Measurements from ENCODE around the gene POFUT2.
A peak's percentile ranks its signal among the peaks of the same experiment; 100 is the strongest.

Gene POFUT2

DNA sequence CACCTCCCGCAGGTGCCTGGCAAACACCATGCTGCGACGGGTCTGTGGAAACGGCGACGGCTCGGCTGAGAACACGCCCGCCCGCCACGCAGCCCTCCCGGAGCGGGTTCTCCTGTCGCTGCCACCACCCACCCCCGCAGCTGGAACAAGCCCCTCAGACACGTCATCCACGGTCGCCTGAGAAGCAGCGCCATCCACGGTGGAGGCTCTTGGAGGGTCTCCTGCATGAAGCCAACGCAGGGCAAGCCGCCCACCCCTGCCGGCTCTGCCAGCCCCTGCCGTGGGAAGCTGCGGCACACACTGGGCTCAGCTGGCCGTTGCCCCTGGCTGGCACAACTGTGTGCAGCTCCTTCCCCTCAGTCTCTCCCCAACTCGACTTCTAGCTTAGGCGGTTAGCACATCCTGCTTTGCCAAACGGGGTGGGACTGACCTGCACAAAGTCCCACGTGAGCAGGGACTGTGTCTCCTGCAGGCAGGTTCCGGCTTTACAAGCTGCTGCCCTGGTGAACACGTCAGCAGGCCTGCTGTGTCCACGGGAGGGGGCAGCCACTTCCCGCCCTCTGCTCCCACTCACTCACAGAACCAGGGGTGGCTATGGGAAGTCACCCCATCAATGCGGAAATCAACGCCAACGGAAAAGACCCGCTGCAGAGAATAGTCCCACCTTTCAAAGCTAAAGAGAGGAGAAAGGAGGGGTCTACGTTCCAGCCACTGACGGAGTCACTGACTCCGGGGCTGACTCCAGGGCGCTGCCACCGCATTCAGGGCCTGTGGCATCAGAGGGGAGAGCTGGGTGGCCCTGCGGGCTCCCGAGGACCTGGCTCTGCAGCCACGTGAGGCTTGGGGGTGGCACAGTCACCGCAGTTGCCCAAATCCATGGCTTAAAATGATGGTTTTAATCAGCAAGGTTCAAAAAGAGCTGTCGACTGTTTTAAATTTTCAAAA lies 10.3 kb downstream of the POFUT2 start:
- Histone ChIP-seq H3K36me3 (ENCODE audit: control insufficient read depth, insufficient read depth, low read length) (peaks cover 4% of the 10 kb centered on the region), H2BK15ac (replicated peaks; ENCODE audit: low read depth) (no peak overlapping the region), H2BK120ac (ENCODE audit: low read depth, low read length) (no peak overlapping the region), H3K4me1 (ENCODE audit: control insufficient read depth, low read depth, low read length) (no peaks in the 10 kb centered on the region), H3K27ac (ENCODE audit: low read depth, low read length) (no peak overlapping the region), H3K4me3 (ENCODE audit: low read length) (no peak overlapping the region), H4K5ac (ENCODE audit: low read length) (no peak overlapping the region), H3K9ac (ENCODE audit: low read length) (no peak overlapping the region), H3K4ac (ENCODE audit: low read depth, low read length) (no peak overlapping the region), H2BK5ac (ENCODE audit: low read length) (no peak overlapping the region), H3K18ac (ENCODE audit: low read length) (no peak overlapping the region), H3K4me2 (ENCODE audit: low read length) (no peak overlapping the region), H3K79me1 (ENCODE audit: low read length) (no peaks in the 10 kb centered on the region), H3K23ac (ENCODE audit: low read length) (no peak overlapping the region), H3K79me2 (ENCODE audit: control insufficient read depth, insufficient read depth, low read length) (no peaks in the 10 kb centered on the region), H3K27me3 (ENCODE audit: insufficient read depth, low read length, poor library complexity) (no peaks in the 10 kb centered on the region), H4K8ac (ENCODE audit: low read depth, low read length) (no peak overlapping the region), H2AK5ac (ENCODE audit: low read length) (no peak overlapping the region), H3K56ac (ENCODE audit: low read length) (no peak overlapping the region)
- DNase-seq, result no peak
- no CpG with 5 or more reads among the region's 48 CpGs for WGBS (ENCODE audit: extremely low coverage, insufficient coverage, low lambda C conversion rate)

DNA sequence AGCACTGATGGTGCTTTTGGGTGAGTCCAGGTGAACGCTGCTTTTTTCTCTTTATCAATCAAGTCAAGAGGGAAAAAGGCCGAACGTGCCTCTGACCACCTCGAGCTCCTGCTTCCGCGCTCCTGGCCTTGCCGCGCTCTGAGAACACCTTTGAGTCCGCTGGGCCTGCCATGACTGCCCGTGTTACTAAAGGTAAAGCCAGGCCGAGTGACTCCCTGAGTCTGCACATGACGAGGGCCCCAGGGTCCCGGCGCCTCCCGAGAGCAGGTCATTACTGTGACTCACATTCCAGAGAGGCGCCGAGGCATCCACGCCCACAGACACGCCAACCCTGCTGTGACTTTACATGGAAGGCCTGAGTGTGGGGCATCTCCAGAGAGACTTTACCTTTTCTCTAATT lies 11.1 kb downstream of the POFUT2 start:
- WGBS (ENCODE audit: extremely low coverage, insufficient coverage, low lambda C conversion rate), result no CpG with 5 or more reads among the region's 19 CpGs
- no peak overlapping the region for H3K4ac ChIP-seq (ENCODE audit: low read depth, low read length)
- no peak for DNase-seq

DNA sequence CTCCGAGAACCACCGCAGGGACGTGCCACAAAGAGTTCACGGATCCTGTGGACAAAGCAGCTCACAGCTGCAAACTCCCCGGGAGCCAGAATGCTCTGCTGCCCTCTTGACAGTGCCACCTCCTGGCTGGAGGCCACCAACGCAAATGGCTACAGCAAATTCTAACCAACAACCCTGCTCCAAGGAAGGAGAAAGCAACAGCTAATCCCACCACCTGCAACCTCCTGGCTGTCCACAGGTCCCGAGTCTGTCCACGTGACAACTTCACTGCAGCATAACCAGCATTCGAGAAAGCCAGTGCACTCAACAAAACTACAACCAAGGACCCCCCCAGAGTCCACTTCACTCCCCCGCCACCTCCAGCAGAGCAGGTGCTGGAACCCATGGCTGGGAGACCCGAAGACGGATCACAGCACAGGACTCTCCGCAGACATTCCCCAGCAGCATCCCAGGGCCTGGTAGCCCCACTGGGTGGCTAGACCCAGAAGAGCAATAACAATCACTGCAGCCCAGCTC lies 17.3 kb downstream of the POFUT2 start:
- no CpG with 5 or more reads among the region's 13 CpGs for WGBS (ENCODE audit: extremely low coverage, insufficient coverage, low lambda C conversion rate)
- H3K27ac ChIP-seq (ENCODE audit: low read depth, low read length), result no peak overlapping the region
- no peaks in the 10 kb centered on the region for H3K79me2 ChIP-seq (ENCODE audit: control insufficient read depth, insufficient read depth, low read length)
- no peak overlapping the region for H4K5ac ChIP-seq (ENCODE audit: low read length)
- H3K4me2 ChIP-seq (ENCODE audit: low read length), result no peak overlapping the region
- peaks cover 10% of the 10 kb centered on the region for H3K36me3 ChIP-seq (ENCODE audit: control insufficient read depth, insufficient read depth, low read length)
- no peak overlapping the region for H4K8ac ChIP-seq (ENCODE audit: low read depth, low read length)
- no peak overlapping the region for H3K18ac ChIP-seq (ENCODE audit: low read length)
- no peak overlapping the region for H2BK120ac ChIP-seq (ENCODE audit: low read depth, low read length)
- no peak overlapping the region for H2BK15ac ChIP-seq (replicated peaks; ENCODE audit: low read depth)
- no peak overlapping the region for H3K4ac ChIP-seq (ENCODE audit: low read depth, low read length)
- H2AK5ac ChIP-seq (ENCODE audit: low read length), result no peak overlapping the region
- no peak overlapping the region for H2BK5ac ChIP-seq (ENCODE audit: low read length)
- H3K56ac ChIP-seq (ENCODE audit: low read length), result no peak overlapping the region
- H3K27me3 ChIP-seq (ENCODE audit: insufficient read depth, low read length, poor library complexity), result no peaks in the 10 kb centered on the region
- H3K4me3 ChIP-seq (ENCODE audit: low read length), result no peak overlapping the region
- no peak overlapping the region for H3K23ac ChIP-seq (ENCODE audit: low read length)
- no peak overlapping the region for H3K9ac ChIP-seq (ENCODE audit: low read length)
- DNase-seq, result peak; percentile 46
- no peaks in the 10 kb centered on the region for H3K79me1 ChIP-seq (ENCODE audit: low read length)
- H3K4me1 ChIP-seq (ENCODE audit: control insufficient read depth, low read depth, low read length), result no peaks in the 10 kb centered on the region

More for the DNA sequence above, 11.1 kb downstream of the POFUT2 start:
- H3K4me1 ChIP-seq (ENCODE audit: control insufficient read depth, low read depth, low read length), result no peaks in the 10 kb centered on the region
- H2BK15ac ChIP-seq (replicated peaks; ENCODE audit: low read depth), result no peak overlapping the region
- no peak overlapping the region for H2AK5ac ChIP-seq (ENCODE audit: low read length)
- H3K56ac ChIP-seq (ENCODE audit: low read length), result no peak overlapping the region
- H3K36me3 ChIP-seq (ENCODE audit: control insufficient read depth, insufficient read depth, low read length), result peaks cover 4% of the 10 kb centered on the region
- no peak overlapping the region for H3K4me2 ChIP-seq (ENCODE audit: low read length)
- H3K9ac ChIP-seq (ENCODE audit: low read length), result no peak overlapping the region
- no peak overlapping the region for H2BK120ac ChIP-seq (ENCODE audit: low read depth, low read length)
- no peaks in the 10 kb centered on the region for H3K27me3 ChIP-seq (ENCODE audit: insufficient read depth, low read length, poor library complexity)
- H4K5ac ChIP-seq (ENCODE audit: low read length), result no peak overlapping the region
- no peaks in the 10 kb centered on the region for H3K79me2 ChIP-seq (ENCODE audit: control insufficient read depth, insufficient read depth, low read length)
- H3K18ac ChIP-seq (ENCODE audit: low read length), result no peak overlapping the region
- no peak overlapping the region for H3K27ac ChIP-seq (ENCODE audit: low read depth, low read length)
- no peak overlapping the region for H3K23ac ChIP-seq (ENCODE audit: low read length)
- no peak overlapping the region for H4K8ac ChIP-seq (ENCODE audit: low read depth, low read length)
- no peak overlapping the region for H2BK5ac ChIP-seq (ENCODE audit: low read length)
- H3K79me1 ChIP-seq (ENCODE audit: low read length), result no peaks in the 10 kb centered on the region
- no peak overlapping the region for H3K4me3 ChIP-seq (ENCODE audit: low read length)

GRCh38 chr21:45269861-45270260 lies 17.8 kb downstream of the POFUT2 start:
- Histone ChIP-seq H2BK120ac (ENCODE audit: low read depth, low read length) (no peak overlapping the region), H3K79me1 (ENCODE audit: low read length) (no peaks in the 10 kb centered on the region), H3K9ac (ENCODE audit: low read length) (no peak overlapping the region), H3K36me3 (ENCODE audit: control insufficient read depth, insufficient read depth, low read length) (peaks cover 9% of the 10 kb centered on the region), H3K18ac (ENCODE audit: low read length) (no peak overlapping the region), H3K4me1 (ENCODE audit: control insufficient read depth, low read depth, low read length) (no peaks in the 10 kb centered on the region), H3K56ac (ENCODE audit: low read length) (no peak overlapping the region), H4K5ac (ENCODE audit: low read length) (no peak overlapping the region), H3K4me3 (ENCODE audit: low read length) (no peak overlapping the region), H3K4ac (ENCODE audit: low read depth, low read length) (no peak overlapping the region), H3K27ac (ENCODE audit: low read depth, low read length) (no peak overlapping the region), H2BK5ac (ENCODE audit: low read length) (no peak overlapping the region), H3K27me3 (ENCODE audit: insufficient read depth, low read length, poor library complexity) (no peaks in the 10 kb centered on the region), H4K8ac (ENCODE audit: low read depth, low read length) (no peak overlapping the region), H2BK15ac (replicated peaks; ENCODE audit: low read depth) (no peak overlapping the region), H3K79me2 (ENCODE audit: control insufficient read depth, insufficient read depth, low read length) (no peaks in the 10 kb centered on the region), H3K23ac (ENCODE audit: low read length) (no peak overlapping the region), H3K4me2 (ENCODE audit: low read length) (no peak overlapping the region), H2AK5ac (ENCODE audit: low read length) (no peak overlapping the region)
- DNase-seq, result no peak
- no CpG with 5 or more reads among the region's 13 CpGs for WGBS (ENCODE audit: extremely low coverage, insufficient coverage, low lambda C conversion rate)

DNA sequence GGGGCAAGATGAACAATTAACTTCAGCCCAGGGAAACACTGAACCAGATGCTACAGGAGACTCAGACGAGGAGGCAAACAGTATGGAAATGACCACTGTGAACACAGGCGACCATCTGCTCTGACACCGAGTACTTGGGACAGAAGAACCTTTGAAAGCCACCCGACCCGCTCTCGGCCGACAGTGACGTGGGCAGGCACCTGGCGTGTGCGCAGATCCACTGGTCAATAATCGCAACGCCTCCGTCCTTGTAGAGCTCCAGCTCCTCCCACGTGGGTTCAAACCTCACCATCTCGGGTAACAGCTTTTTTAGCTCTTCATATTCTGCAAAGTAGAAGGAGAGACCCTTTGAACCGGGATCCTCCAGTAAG lies 20.3 kb downstream of the POFUT2 start:
- no peak overlapping the region for H4K8ac ChIP-seq (ENCODE audit: low read depth, low read length)
- no peak overlapping the region for H3K4ac ChIP-seq (ENCODE audit: low read depth, low read length)
- H2BK120ac ChIP-seq (ENCODE audit: low read depth, low read length), result no peak overlapping the region
- H3K4me2 ChIP-seq (ENCODE audit: low read length), result no peak overlapping the region
- no peak overlapping the region for H3K27ac ChIP-seq (ENCODE audit: low read depth, low read length)
- no peaks in the 10 kb centered on the region for H3K27me3 ChIP-seq (ENCODE audit: insufficient read depth, low read length, poor library complexity)
- no peak overlapping the region for H3K23ac ChIP-seq (ENCODE audit: low read length)
- H3K36me3 ChIP-seq (ENCODE audit: control insufficient read depth, insufficient read depth, low read length), result peaks cover 15% of the 10 kb centered on the region
- no peak overlapping the region for H3K4me3 ChIP-seq (ENCODE audit: low read length)
- no peak overlapping the region for H2BK5ac ChIP-seq (ENCODE audit: low read length)
- no peak overlapping the region for H2AK5ac ChIP-seq (ENCODE audit: low read length)
- no peak overlapping the region for H3K56ac ChIP-seq (ENCODE audit: low read length)
- no peaks in the 10 kb centered on the region for H3K79me2 ChIP-seq (ENCODE audit: control insufficient read depth, insufficient read depth, low read length)
- no peak overlapping the region for H3K18ac ChIP-seq (ENCODE audit: low read length)
- H3K4me1 ChIP-seq (ENCODE audit: control insufficient read depth, low read depth, low read length), result no peaks in the 10 kb centered on the region
- H2BK15ac ChIP-seq (replicated peaks; ENCODE audit: low read depth), result no peak overlapping the region
- WGBS (ENCODE audit: extremely low coverage, insufficient coverage, low lambda C conversion rate), result no CpG with 5 or more reads among the region's 16 CpGs
- H3K9ac ChIP-seq (ENCODE audit: low read length), result no peak overlapping the region
- no peaks in the 10 kb centered on the region for H3K79me1 ChIP-seq (ENCODE audit: low read length)
- no peak overlapping the region for H4K5ac ChIP-seq (ENCODE audit: low read length)
- DNase-seq, result no peak

Data from mesendoderm (in vitro differentiated cells).